CD14-positive monocyte (primary cell): ENCODE results near the gene CSAG3. TPM values are rescaled to one million over a fixed set of nuclear protein-coding genes. Genes with fewer than 3 reads are reported as not detected.
"Not testable (repeated sequence)": the region's sequence is repeated elsewhere in the genome, so short reads cannot be mapped to it uniquely, and the experiment has no call there.

Experiments used
- DNase-seq, 3 donors: peaks; one replicate each; pipeline ENCODE4 v3.0.0-alpha.2; 2011 to 2022
- H2AFZ ChIP-seq: 2 replicates; pipeline ENCODE4 v1.6.0; 2012; ENCODE audit warnings: mild to moderate bottlenecking, low read depth, low read length, inconsistent platforms; ENCODE audit not compliant: insufficient read depth, poor library complexity, severe bottlenecking
- H3K27ac ChIP-seq, 2 donors: 1 replicate in 1 of 2; 2 replicates in 1 of 2; pipeline ENCODE4 v1.5.1; 2012 to 2013; ENCODE audit warnings: low read length in 2 of 2, control low read depth in 1 of 2, inconsistent platforms in 1 of 2, low read depth in 1 of 2, mild to moderate bottlenecking in 1 of 2
- H3K27me3 ChIP-seq, 2 donors: one replicate each; pipeline versions ENCODE4 v1.6.0 to v1.6.1; 2011 to 2013; ENCODE audit warnings: low read length in 2 of 2; ENCODE audit not compliant: control insufficient read depth in 2 of 2, insufficient read depth in 2 of 2
- H3K36me3 ChIP-seq, 2 donors: replicated peaks in 1 of 2; 1 replicate in 1 of 2; 2 replicates in 1 of 2; pipeline versions ENCODE4 v1.5.1 to v1.6.1; 2012 to 2013; ENCODE audit warnings: low read length in 2 of 2, control low read depth in 1 of 2, inconsistent platforms in 1 of 2, mild to moderate bottlenecking in 1 of 2; ENCODE audit not compliant: insufficient read depth in 2 of 2, control insufficient read depth in 1 of 2
- H3K4me1 ChIP-seq, 2 donors: 1 replicate in 1 of 2; 2 replicates in 1 of 2; pipeline versions ENCODE4 v1.5.1 to v1.6.1; 2012 to 2013; ENCODE audit warnings: low read length in 2 of 2, control low read depth in 1 of 2, inconsistent platforms in 1 of 2, mild to moderate bottlenecking in 1 of 2, moderate library complexity in 1 of 2; ENCODE audit not compliant: insufficient read depth in 2 of 2, control insufficient read depth in 1 of 2
- H3K4me2 ChIP-seq: replicated peaks from 2 replicates; pipeline ENCODE3; 2012; ENCODE audit warnings: low read length, moderate library complexity, mild to moderate bottlenecking; ENCODE audit not compliant: poor library complexity, severe bottlenecking; ENCODE audit errors: extremely low read depth
- H3K4me3 ChIP-seq, 3 experiments: fragments of 200-600 bp in 1 of 3; sonication (generic) in 1 of 3; replicated peaks in 1 of 3; 1 replicate in 2 of 3; 2 replicates in 1 of 3; pipeline ENCODE4 v1.5.1; 2011 to 2013; ENCODE audit warnings: low read length in 3 of 3, mild to moderate bottlenecking in 3 of 3, control low read depth in 2 of 3, low read depth in 2 of 3, inconsistent platforms in 1 of 3, moderate library complexity in 1 of 3
- H3K79me2 ChIP-seq: 2 replicates; pipeline ENCODE4 v1.6.0; 2012; ENCODE audit warnings: mild to moderate bottlenecking, control low read depth, inconsistent platforms, low read length, moderate library complexity; ENCODE audit not compliant: insufficient read depth
- H3K9ac ChIP-seq: 2 replicates; pipeline ENCODE4 v1.6.0; 2017; ENCODE audit warnings: low read length, mild to moderate bottlenecking; ENCODE audit not compliant: insufficient read depth, poor library complexity, severe bottlenecking
- H3K9me3 ChIP-seq, 2 donors: replicated peaks in 1 of 2; 1 replicate in 1 of 2; 2 replicates in 1 of 2; pipeline versions ENCODE4 v1.5.1 to v1.6.1; 2012 to 2013; ENCODE audit warnings: low read length in 2 of 2, control low read depth in 1 of 2; ENCODE audit not compliant: control insufficient read depth in 1 of 2, insufficient read depth in 1 of 2
- H4K20me1 ChIP-seq: 2 replicates; pipeline ENCODE4 v1.6.0; 2012; ENCODE audit warnings: mild to moderate bottlenecking, low read length, control low read depth, moderate library complexity; ENCODE audit not compliant: insufficient read depth
- H3K27ac Mint-ChIP-seq, 7 donors: one replicate each; pipeline ENCODE4 v1.8.0; 2020; ENCODE audit warnings: mild to moderate bottlenecking in 7 of 7, mixed read lengths in 7 of 7, moderate library complexity in 6 of 7, inconsistent platforms in 2 of 7
- H3K27me3 Mint-ChIP-seq, 3 donors: one replicate each; pipeline ENCODE4 v1.8.0; 2021 to 2022; ENCODE audit warnings: low read depth in 3 of 3, mild to moderate bottlenecking in 3 of 3, mixed read lengths in 3 of 3, moderate library complexity in 3 of 3, inconsistent platforms in 1 of 3
- H3K36me3 Mint-ChIP-seq, 2 donors: one replicate each; pipeline ENCODE4 v1.8.0; 2020; ENCODE audit warnings: mixed read lengths in 2 of 2, inconsistent platforms in 1 of 2, mild to moderate bottlenecking in 1 of 2
- H3K4me1 Mint-ChIP-seq: one replicate; pipeline ENCODE4 v1.8.0; 2020; ENCODE audit warnings: mild to moderate bottlenecking, mixed read lengths
- H3K4me3 Mint-ChIP-seq, 2 donors: one replicate each; pipeline ENCODE4 v1.8.0; 2020; ENCODE audit warnings: mild to moderate bottlenecking in 2 of 2, mixed read lengths in 2 of 2, moderate library complexity in 1 of 2
- H3K9me3 Mint-ChIP-seq, 7 donors: one replicate each; pipeline ENCODE4 v1.8.0; 2020 to 2022; ENCODE audit warnings: mixed read lengths in 7 of 7, mild to moderate bottlenecking in 6 of 7, moderate library complexity in 6 of 7, inconsistent platforms in 2 of 7
- WGBS: methylation state at CpG from one replicate; pipeline ENCODE4 v1.1.5; 2013; ENCODE audit warnings: missing lambda C conversion rate; ENCODE audit not compliant: insufficient coverage; 5-methylcytosine and 5-hydroxymethylcytosine counted together
- intact Hi-C, 2 donors: fragments of 100-400 bp; cut with micrococcal nuclease; formaldehyde crosslinking; loops; one replicate each; pipeline versions ENCODE4 v1.15.0 to v1.15.1; 2023
- polyA minus RNA-seq: library from RNA; depleted of rRNA, polyadenylated mRNA; stranded (reverse); fragments of >200 nt; gene quantifications from 2 replicates; pipeline ENCODE4 v1.2.3, GENCODE V29; 2012
- polyA plus RNA-seq, 3 donors: library from polyadenylated mRNA; depleted of rRNA in 1 of 3; unstranded in 2 of 3; stranded (reverse) in 1 of 3; fragments of 300-500 nt in 2 of 3; fragments of >200 nt in 1 of 3; fragmentation: Illumina TruSeq in 2 of 3; gene quantifications; 1 replicate in 2 of 3; 2 replicates in 1 of 3; pipeline ENCODE4 v1.2.3, GENCODE V29; 2012 to 2021
- total RNA-seq, 12 experiments: library from RNA in 1 of 12; stranded (reverse) in 1 of 12; fragments of 120-200 nt in 1 of 12; gene quantifications; one replicate each; pipeline ENCODE4 v1.2.4 and lab custom pipeline; 2013 to 2026; ENCODE audit warnings: mixed read lengths in 6 of 12, inconsistent platforms in 1 of 12

The CSAG3 gene
- total RNA-seq (2013), result not detected
- polyA plus RNA-seq, result not detected
- polyA minus RNA-seq, result not detected in 2 replicates
- total RNA-seq (lab: John Stamatoyannopoulos, UW), result 0 to 0.06 (median 0) reads per million in 11 experiments

DNA sequence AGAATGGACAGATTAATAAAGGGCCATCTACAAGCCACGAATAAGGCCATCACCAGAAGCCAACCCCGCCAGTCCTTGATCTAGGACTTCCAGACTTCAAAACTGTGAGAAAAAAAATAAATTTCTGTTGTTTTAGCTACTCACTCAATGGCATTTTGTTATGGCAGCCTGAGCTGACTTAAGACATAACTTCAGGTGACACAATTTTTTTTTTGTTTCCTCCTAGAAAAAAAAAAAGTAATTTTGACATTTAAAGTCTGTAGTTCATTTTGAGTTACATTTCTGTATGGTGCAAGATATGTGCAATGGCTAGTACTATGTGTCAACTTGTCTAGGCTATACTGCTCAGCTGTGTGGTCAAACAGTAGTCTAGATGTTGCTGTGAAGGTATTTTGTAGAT lies at the start of gene CSAG3:
Gene CSAG3, plus strand, starts transcription at position 301 of the 400 bp plus-strand sequence.
- H3K9ac ChIP-seq, H3K4me3 Mint-ChIP-seq, H2AFZ ChIP-seq, H3K9me3 ChIP-seq, H3K27me3 Mint-ChIP-seq, H3K27ac ChIP-seq, intact Hi-C loops, H3K27me3 ChIP-seq, H3K4me2 ChIP-seq, H3K4me3 ChIP-seq, DNase-seq, H3K4me1 Mint-ChIP-seq, H3K79me2 ChIP-seq, H3K27ac Mint-ChIP-seq, H3K4me1 ChIP-seq, H3K36me3 Mint-ChIP-seq, H3K36me3 ChIP-seq, H3K9me3 Mint-ChIP-seq, H4K20me1 ChIP-seq: not testable (repeated sequence)
- no CpG with 5 or more reads among the region's 2 CpGs for WGBS

DNA sequence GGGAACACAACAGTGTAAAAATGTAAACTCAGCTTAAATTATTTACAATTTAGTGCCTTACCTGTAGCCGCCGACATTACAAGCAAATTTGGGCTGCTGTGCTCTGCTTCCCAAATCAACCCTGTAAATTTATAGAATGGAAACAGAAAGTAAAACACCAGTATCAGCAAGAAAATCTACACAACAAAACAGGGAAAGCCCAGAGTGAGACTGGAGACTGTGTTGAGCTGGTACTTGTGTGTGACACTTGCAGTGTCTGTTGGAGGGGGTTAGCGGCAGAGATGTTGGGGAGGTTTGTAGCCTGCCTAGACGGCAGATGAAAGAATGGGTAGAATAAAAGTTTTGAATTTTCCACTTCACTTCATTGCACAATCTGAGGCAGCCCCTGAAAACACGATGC lies 45.8 kb upstream of the CSAG3 start:
- H3K4me1 Mint-ChIP-seq, H3K9me3 ChIP-seq, H3K4me1 ChIP-seq, H2AFZ ChIP-seq, H3K9ac ChIP-seq, H3K4me3 ChIP-seq, H3K4me3 Mint-ChIP-seq, H3K27ac Mint-ChIP-seq, H3K79me2 ChIP-seq, H3K9me3 Mint-ChIP-seq, H3K27me3 Mint-ChIP-seq, H3K36me3 ChIP-seq, H3K27ac ChIP-seq, H3K4me2 ChIP-seq, H4K20me1 ChIP-seq, H3K36me3 Mint-ChIP-seq, intact Hi-C loops, DNase-seq, H3K27me3 ChIP-seq: not testable (repeated sequence)
- no CpG with 5 or more reads among the region's 5 CpGs for WGBS

DNA sequence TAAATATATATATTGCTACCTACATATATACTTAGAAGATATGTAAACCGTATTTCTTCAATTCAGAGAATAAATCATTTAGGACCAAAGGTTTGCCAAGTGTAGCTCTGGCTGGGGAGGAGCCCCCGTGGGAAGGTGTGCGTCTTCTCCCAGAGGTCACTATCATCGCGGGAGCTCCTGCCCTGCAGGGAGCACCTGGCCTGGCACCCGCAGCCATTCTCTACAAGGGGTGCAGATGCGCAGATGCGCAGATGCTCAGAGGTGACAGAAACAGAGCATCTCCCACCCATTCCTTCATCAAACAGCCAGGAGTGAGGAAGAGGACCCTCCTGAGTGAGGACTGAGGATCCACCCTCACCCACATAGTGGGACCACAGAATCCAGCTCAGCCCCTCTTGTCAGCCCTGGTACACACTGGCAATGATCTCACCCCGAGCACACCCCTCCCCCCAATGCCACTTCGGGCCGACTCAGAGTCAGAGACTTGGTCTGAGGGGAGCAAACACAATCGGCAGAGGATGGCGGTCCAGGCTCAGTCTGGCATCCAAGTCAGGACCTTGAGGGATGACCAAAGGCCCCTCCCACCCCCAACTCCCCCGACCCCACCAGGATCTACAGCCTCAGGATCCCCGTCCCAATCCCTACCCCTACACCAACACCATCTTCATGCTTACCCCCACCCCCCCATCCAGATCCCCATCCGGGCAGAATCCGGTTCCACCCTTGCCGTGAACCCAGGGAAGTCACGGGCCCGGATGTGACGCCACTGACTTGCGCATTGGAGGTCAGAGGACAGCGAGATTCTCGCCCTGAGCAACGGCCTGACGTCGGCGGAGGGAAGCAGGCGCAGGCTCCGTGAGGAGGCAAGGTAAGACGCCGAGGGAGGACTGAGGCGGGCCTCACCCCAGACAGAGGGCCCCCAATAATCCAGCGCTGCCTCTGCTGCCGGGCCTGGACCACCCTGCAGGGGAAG lies 44.9 kb upstream of the CSAG3 start, which contains the start of gene MAGEA2B:
Gene MAGEA2B, plus strand, starts transcription at position 814 of the 973 bp plus-strand sequence. CDS start 2,479 bp downstream, outside the sequence.
- H3K27ac Mint-ChIP-seq, H3K4me1 Mint-ChIP-seq, H3K9me3 ChIP-seq, H3K36me3 Mint-ChIP-seq, H3K36me3 ChIP-seq, H3K4me1 ChIP-seq, H3K79me2 ChIP-seq, H3K27ac ChIP-seq, DNase-seq, H3K9me3 Mint-ChIP-seq, H2AFZ ChIP-seq, H3K4me3 ChIP-seq, H4K20me1 ChIP-seq, H3K27me3 ChIP-seq, H3K4me3 Mint-ChIP-seq, H3K27me3 Mint-ChIP-seq, H3K9ac ChIP-seq, H3K4me2 ChIP-seq, intact Hi-C loops: not testable (repeated sequence)
- no CpG with 5 or more reads among the region's 35 CpGs for WGBS
